Lung (tissue), 12 donors: Measurements from ENCODE around the gene GPI. TPM values are rescaled to one million over a fixed set of nuclear protein-coding genes. Genes with fewer than 3 reads are reported as not detected.

Experiments used
- ATAC-seq: fragments of 200-7000 bp; cut with Tn5 transposase; one replicate; pipeline ENCODE4 v1.9.1; 2020; ENCODE audit warnings: moderate number of reproducible peaks; ENCODE audit not compliant: insufficient read depth, low FRiP score
- DNase-seq, 3 donors: peaks; one replicate each; pipeline ENCODE4 v3.0.0-alpha.2; 2013 to 2017
- H3K27ac ChIP-seq, 2 donors: one replicate each; pipeline ENCODE4 v1.5.1; 2013; ENCODE audit warnings: mild to moderate bottlenecking in 2 of 2, moderate library complexity in 2 of 2, control low read depth in 1 of 2, inconsistent platforms in 1 of 2, low read depth in 1 of 2, low read length in 1 of 2
- H3K27me3 ChIP-seq, 3 donors: one replicate each; pipeline ENCODE4 v1.5.1; 2013; ENCODE audit warnings: low read length in 2 of 3; ENCODE audit not compliant: control insufficient read depth in 3 of 3, insufficient read depth in 3 of 3
- H3K36me3 ChIP-seq, 4 donors: one replicate each; pipeline ENCODE4 v1.5.1; 2013; ENCODE audit warnings: low read length in 4 of 4, mild to moderate bottlenecking in 1 of 4, moderate library complexity in 1 of 4; ENCODE audit not compliant: control insufficient read depth in 4 of 4, insufficient read depth in 4 of 4
- H3K4me1 ChIP-seq, 5 donors: one replicate each; pipeline ENCODE4 v1.5.1; 2013; ENCODE audit warnings: low read length in 5 of 5, mild to moderate bottlenecking in 2 of 5, moderate library complexity in 1 of 5; ENCODE audit not compliant: control insufficient read depth in 5 of 5, insufficient read depth in 5 of 5
- H3K4me3 ChIP-seq: one replicate; pipeline ENCODE4 v1.5.1; 2013; ENCODE audit warnings: mild to moderate bottlenecking, control low read depth, moderate library complexity
- H3K9ac ChIP-seq, 2 donors: one replicate each; pipeline ENCODE4 v1.5.1; 2013; ENCODE audit warnings: low read length in 2 of 2, control low read depth in 1 of 2; ENCODE audit not compliant: insufficient read depth in 1 of 2
- H3K9me3 ChIP-seq, 4 donors: one replicate each; pipeline ENCODE4 v1.5.1; 2013; ENCODE audit warnings: low read length in 3 of 4, mild to moderate bottlenecking in 1 of 4, moderate library complexity in 1 of 4; ENCODE audit not compliant: control insufficient read depth in 4 of 4, insufficient read depth in 3 of 4
- WGBS, 2 donors: extraction: QIAGEN DNeasy Blood & Tissue Kit; methylation state at CpG; one replicate each; pipeline ENCODE4 v1.1.7; 2013; 5-methylcytosine and 5-hydroxymethylcytosine counted together
- polyA plus RNA-seq, 2 donors: library from polyadenylated mRNA; stranded (reverse); fragments of 200-250 nt; gene quantifications; one replicate each; pipeline ENCODE4 v1.2.1, GENCODE V29; 2013
- total RNA-seq, 2 donors: library from RNA; depleted of rRNA in 1 of 2; stranded (reverse); fragments of >200 nt in 1 of 2; gene quantifications; one replicate each; pipeline ENCODE4 v1.2.1, GENCODE V29; 2014 to 2021
- TF ChIP-seq, protein P1 (sequence below): IDR thresholded peaks from 2 replicates; pipeline ENCODE4 v1.5.1; 2012; ENCODE audit warnings: mild to moderate bottlenecking; ENCODE audit errors: control extremely low read depth, extremely low read depth
- donor health status: control.
- donor health status: control.
- donor health status: Bipolar disorder and iron deficiency.
- donor health status: healthy.
- donor health status: DM: yes; HTN: yes; CAD: no.

Gene GPI
- total and polyA plus RNA-seq, 4 donors = 79.8 to 225 (median 121) TPM

DNA sequence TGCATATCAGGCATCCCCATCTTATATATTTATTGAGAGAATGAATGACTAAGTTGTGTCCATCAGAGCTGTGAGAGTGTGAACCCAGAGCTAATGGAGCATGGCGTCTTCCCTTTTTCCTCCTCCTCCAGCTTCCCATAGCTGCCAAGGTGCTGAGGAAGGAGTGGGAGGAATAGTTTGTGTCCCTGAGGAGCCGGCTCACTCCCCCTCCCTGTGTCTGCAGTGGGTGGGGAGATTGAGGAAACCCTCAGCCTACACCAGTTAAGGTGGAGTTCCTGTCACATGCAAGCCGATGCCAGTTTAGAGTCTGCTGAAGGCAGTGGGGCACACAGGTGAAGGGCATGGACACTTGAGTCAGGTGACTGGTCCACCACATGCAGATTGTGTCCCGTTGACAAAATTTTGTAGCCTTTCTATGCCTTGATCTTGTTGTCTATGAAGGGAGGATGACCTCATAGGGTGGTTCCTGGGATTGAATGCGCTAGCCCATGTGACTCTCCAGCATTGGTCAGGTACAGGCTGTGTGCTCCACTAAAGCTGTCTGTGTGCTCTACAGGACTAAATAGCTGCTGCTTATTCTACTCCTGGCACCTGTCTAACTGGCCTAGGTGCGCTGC is 47.6 kb upstream of the GPI start:
- H3K27me3 ChIP-seq = no peaks in the 10 kb centered on the region
- WGBS, 2 donors = 64 to 68% methylated on average over 6 of the region's 6 CpGs
- H3K9ac ChIP-seq = no peak overlapping the region
- H3K4me1 ChIP-seq = peaks cover 0 to 25% (median 13%) of the 10 kb centered on the region in 5 donors
- no peak for ATAC-seq
- peak overlapping the region; percentile 40 to 78 for H3K27ac ChIP-seq
- DNase-seq = peak in 1 of 3 donors; percentile 46
- H3K36me3 ChIP-seq = peaks cover 0 to 8% (median 3%) of the 10 kb centered on the region in 4 donors
- H3K4me3 ChIP-seq = no peak overlapping the region
- TF ChIP-seq, protein P1, sequence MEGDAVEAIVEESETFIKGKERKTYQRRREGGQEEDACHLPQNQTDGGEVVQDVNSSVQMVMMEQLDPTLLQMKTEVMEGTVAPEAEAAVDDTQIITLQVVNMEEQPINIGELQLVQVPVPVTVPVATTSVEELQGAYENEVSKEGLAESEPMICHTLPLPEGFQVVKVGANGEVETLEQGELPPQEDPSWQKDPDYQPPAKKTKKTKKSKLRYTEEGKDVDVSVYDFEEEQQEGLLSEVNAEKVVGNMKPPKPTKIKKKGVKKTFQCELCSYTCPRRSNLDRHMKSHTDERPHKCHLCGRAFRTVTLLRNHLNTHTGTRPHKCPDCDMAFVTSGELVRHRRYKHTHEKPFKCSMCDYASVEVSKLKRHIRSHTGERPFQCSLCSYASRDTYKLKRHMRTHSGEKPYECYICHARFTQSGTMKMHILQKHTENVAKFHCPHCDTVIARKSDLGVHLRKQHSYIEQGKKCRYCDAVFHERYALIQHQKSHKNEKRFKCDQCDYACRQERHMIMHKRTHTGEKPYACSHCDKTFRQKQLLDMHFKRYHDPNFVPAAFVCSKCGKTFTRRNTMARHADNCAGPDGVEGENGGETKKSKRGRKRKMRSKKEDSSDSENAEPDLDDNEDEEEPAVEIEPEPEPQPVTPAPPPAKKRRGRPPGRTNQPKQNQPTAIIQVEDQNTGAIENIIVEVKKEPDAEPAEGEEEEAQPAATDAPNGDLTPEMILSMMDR = no peak
- no peaks in the 10 kb centered on the region for H3K9me3 ChIP-seq

DNA sequence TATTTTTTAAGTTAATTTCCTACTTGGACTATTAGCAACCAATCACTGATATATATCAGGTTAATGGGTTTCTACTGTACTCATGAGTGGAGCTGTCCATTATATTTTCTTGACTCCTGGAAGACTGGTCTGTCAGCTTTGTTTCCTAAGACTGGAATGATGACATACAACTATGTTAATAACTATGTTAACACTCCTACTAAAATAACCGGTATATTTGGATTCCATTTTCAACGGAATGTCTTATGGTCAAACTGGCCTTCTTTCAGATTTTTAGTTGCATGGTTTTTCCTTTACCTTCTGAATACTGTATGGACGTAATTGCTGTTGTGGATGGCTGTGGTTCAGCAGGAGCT is 45.8 kb upstream of the GPI start:
- no peak overlapping the region for H3K27ac ChIP-seq
- TF ChIP-seq, protein P1 = no peak
- H3K27me3 ChIP-seq = no peaks in the 10 kb centered on the region
- DNase-seq (peak in 2 of 3 donors; percentile 53 to 65), ATAC-seq (no peak)
- H3K4me3 ChIP-seq = no peak overlapping the region
- H3K36me3 ChIP-seq = peaks cover 3 to 15% (median 8%) of the 10 kb centered on the region in 4 donors
- H3K9ac ChIP-seq = no peak overlapping the region
- H3K9me3 ChIP-seq = no peaks in the 10 kb centered on the region
- peaks cover 0 to 22% (median 13%) of the 10 kb centered on the region in 5 donors for H3K4me1 ChIP-seq
- WGBS, 2 donors = 60 to 89% methylated on average over 3 of the region's 3 CpGs

DNA sequence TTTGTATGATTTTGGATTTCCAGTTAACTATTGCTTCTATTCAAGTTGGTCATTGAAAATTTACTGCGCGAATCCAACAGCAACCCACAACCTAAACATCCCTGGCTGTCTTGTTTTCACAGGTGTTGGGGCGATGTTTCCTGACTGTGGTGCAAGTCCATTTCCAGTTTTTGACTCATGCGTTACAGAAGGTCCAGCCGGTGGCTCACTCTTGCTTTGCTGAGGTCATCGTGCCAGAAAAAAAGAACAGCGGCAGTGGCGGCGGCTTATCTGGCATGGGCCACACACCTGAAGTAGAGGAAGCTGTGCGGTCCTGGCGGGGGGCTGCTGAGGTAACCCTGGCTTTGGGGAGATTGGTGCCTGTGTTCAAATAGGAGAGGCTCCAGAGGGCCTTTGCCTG is 45.2 kb upstream of the GPI start:
- WGBS, 2 donors = 81 to 84% methylated on average over 11 of the region's 11 CpGs
- Histone ChIP-seq H3K9me3 (no peaks in the 10 kb centered on the region), H3K9ac (no peak overlapping the region), H3K4me3 (no peak overlapping the region), H3K27me3 (no peaks in the 10 kb centered on the region), H3K4me1 (peaks cover 0 to 22% (median 13%) of the 10 kb centered on the region in 5 donors), H3K27ac (peak overlapping the region; percentile 5 to 26), H3K36me3 (peaks cover 4 to 15% (median 10%) of the 10 kb centered on the region in 4 donors)
- ATAC-seq (no peak), DNase-seq (peak in 1 of 3 donors; percentile 24)
- TF ChIP-seq, protein P1 = no peak

DNA sequence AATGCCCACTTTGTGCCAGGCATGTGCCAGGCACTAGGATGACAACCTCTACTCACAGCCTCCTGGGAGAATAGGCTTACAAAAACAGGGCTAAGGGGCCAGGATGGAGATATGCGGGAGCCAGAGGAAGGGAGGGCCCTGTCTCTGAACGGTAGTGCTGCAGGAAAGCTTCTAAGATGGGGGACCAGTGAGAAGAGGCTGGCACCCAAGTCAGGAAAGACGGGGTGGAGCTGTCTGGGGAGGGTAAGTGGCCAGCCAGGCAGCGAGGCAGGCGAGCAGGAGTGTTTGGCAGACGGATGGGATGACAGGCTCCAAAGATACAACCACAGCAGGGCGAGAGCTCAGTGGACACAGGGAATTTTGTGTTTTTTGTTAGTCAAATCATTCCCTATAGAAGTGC is 44.7 kb upstream of the GPI start:
- Histone ChIP-seq H3K9ac (no peak overlapping the region), H3K27ac (peak overlapping the region; percentile 5 to 26), H3K36me3 (peaks cover 5 to 19% (median 13%) of the 10 kb centered on the region in 4 donors), H3K27me3 (no peaks in the 10 kb centered on the region), H3K4me3 (no peak overlapping the region), H3K4me1 (peaks cover 2 to 22% (median 13%) of the 10 kb centered on the region in 5 donors), H3K9me3 (no peaks in the 10 kb centered on the region)
- TF ChIP-seq, protein P1 = no peak
- 71 to 79% methylated on average over 7 of the region's 7 CpGs for WGBS, 2 donors
- no peak for ATAC-seq
- DNase-seq = no peak
